Effector memory CD4-positive, alpha-beta T cell (primary cell): ENCODE results near the gene ZMYND8.
"Not testable (repeated sequence)": the region's sequence is repeated elsewhere in the genome, so short reads cannot be mapped to it uniquely, and the experiment has no call there.

Source experiments
- DNase-seq, 3 donors: peaks; one replicate each; pipeline ENCODE4 v3.0.0-alpha.2; 2020
- H3K27ac ChIP-seq: 2 replicates; pipeline ENCODE4 v1.7.0; 2013; ENCODE audit warnings: mild to moderate bottlenecking, low read length, moderate library complexity; ENCODE audit not compliant: insufficient read depth, poor library complexity, severe bottlenecking
- H3K27me3 ChIP-seq: replicated peaks from 2 replicates; pipeline ENCODE4 v1.7.0; 2013; ENCODE audit warnings: mild to moderate bottlenecking, low read length; ENCODE audit not compliant: insufficient read depth, control insufficient read depth, poor library complexity, severe bottlenecking
- H3K36me3 ChIP-seq: 2 replicates; pipeline ENCODE4 v1.7.0; 2013; ENCODE audit warnings: mild to moderate bottlenecking, low read length, moderate library complexity; ENCODE audit not compliant: control insufficient read depth, insufficient read depth
- H3K4me1 ChIP-seq: 2 replicates; pipeline ENCODE4 v1.7.0; 2013; ENCODE audit warnings: low read length, mild to moderate bottlenecking; ENCODE audit not compliant: control insufficient read depth, insufficient read depth, poor library complexity, severe bottlenecking
- H3K4me3 ChIP-seq: 2 replicates; pipeline ENCODE4 v1.7.0; 2013; ENCODE audit warnings: low read length, low read depth, mild to moderate bottlenecking; ENCODE audit not compliant: insufficient read depth, poor library complexity, severe bottlenecking
- H3K9me3 ChIP-seq: 2 replicates; pipeline ENCODE4 v1.7.0; 2013; ENCODE audit warnings: mild to moderate bottlenecking, low read length, moderate library complexity; ENCODE audit not compliant: control insufficient read depth

Gene ZMYND8

DNA sequence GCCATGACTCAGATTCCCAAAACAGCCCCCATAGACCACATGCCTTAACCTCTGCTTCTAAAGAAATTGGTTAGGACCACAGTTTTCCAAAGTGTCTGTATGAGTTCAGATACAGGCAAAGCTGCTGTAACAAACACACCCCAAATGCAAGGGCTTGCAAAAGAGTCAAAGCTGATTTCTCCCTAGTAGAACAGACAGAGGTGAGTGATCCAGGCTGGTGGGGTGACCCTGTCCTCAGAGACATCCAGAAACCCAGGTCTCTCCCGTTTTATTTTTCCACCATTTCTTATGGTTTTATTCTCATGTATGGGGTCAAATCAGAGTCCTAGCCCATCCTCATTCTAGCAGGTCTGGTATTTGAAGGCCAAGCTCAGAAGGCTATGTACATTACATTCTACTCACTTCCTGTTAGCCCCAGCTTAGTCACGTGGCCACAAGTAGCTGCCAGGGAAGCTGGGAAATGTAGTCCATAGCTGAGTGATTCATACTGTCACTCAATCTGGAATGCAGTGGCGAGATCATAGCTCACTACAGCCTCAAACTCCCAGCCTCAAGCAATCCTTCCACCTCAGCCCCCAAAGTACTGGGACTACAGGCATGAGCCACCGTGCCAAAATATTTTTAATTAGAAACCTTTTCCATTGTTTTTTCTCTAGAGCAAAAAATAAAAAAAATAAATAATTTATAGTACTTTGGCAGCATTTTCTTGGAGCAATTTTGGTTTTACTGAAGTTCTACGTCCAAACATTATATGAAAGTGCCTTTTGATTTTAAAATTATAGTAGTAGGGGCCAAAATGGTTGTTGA lies 175.2 kb downstream of the ZMYND8 start:
- Histone ChIP-seq H3K4me1 (no peaks in the 10 kb centered on the region), H3K4me3 (no peak overlapping the region), H3K9me3 (no peaks in the 10 kb centered on the region), H3K27ac (no peak overlapping the region), H3K27me3 (no peaks in the 10 kb centered on the region), H3K36me3 (no peaks in the 10 kb centered on the region)
- no peak for DNase-seq

DNA sequence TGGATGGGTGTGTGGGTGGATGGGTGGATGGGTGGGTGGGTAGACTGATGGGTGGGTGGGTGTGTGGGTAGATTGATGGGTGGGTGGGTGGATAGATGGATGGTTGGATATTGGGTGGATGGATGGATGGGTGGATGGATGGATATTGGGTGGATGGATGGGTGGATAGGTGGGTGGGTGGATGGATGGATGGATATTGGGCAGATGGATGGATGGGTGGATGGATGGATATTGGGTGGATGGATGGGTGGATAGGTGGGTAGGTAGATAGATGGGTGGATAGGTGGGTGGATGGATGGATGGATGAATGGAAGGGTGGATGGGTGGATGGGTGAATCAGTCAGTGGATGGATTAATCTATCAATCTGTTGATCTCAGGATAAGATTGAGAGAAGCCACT lies 177.2 kb downstream of the ZMYND8 start:
- Histone ChIP-seq H3K36me3 (no peaks in the 10 kb centered on the region), H3K27ac (no peak overlapping the region), H3K27me3 (no peaks in the 10 kb centered on the region), H3K4me1 (no peaks in the 10 kb centered on the region), H3K4me3 (no peak overlapping the region), H3K9me3 (no peaks in the 10 kb centered on the region)
- DNase-seq = no peak

DNA sequence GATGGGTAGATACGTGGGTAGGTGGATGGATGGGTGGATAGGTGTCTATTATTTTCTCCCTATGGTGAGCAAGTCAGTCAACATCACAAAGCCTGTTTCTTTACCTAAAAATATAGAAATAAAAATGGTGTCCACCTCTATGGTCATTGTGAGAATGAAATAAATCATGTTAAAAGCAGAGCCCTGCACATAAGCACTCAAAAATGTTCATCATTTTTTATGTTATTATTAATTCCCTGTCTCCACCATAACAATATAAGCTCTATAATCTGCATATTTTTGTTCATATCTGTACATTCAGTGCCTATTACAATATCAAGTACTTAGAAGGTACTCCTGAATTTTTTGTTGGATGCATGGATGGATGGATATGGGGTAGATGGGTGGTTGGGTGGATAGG lies 177.6 kb downstream of the ZMYND8 start:
- no peaks in the 10 kb centered on the region for H3K36me3 ChIP-seq
- DNase-seq = no peak
- H3K27ac ChIP-seq = no peak overlapping the region
- H3K9me3 ChIP-seq = no peaks in the 10 kb centered on the region
- no peak overlapping the region for H3K4me3 ChIP-seq
- no peaks in the 10 kb centered on the region for H3K27me3 ChIP-seq
- no peaks in the 10 kb centered on the region for H3K4me1 ChIP-seq

DNA sequence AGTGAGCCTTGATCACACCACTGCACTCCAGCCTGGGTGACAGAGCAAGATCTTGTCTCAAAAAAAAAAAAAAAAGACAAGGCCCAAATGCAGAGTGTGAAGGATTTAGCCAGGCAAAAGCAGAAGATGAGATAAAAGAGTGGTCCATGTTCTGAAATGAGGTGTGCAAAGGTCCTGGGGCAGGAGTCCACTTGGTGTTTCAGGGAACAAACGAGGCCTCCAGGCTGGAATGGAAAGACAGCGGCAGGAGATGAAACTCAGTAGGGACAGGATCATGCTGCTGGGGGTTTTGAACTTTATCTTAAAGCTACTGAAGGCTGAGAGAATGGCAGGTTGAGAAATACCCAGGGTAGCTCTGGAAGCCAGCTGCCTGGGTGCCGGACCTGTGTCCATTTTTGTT lies 178.2 kb downstream of the ZMYND8 start:
- Histone ChIP-seq H3K4me3 (no peak overlapping the region), H3K36me3 (no peaks in the 10 kb centered on the region), H3K4me1 (no peaks in the 10 kb centered on the region), H3K27ac (no peak overlapping the region), H3K27me3 (no peaks in the 10 kb centered on the region), H3K9me3 (no peaks in the 10 kb centered on the region)
- DNase-seq = no peak

DNA sequence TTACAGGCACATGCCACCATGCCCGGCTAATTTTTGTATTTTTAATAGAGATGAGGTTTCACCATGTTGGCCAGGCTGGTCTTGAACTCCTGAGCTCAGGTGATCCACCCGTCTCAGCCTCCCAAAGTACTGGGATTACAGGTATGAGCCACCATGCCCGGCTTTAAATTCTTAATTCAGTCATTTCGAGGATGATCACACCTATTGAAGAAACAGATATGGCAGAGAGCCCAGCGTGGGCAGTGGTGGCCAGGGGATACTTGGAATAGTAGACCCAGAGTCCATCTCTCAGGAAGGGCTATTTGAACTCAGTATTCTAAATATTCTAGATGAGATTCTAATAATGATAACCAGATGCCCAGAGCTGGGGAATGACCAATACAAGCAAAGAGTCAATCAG lies 180.3 kb downstream of the ZMYND8 start:
- not testable (repeated sequence) for H3K27me3 ChIP-seq, H3K9me3 ChIP-seq, DNase-seq, H3K4me3 ChIP-seq, H3K4me1 ChIP-seq, H3K36me3 ChIP-seq, H3K27ac ChIP-seq

DNA sequence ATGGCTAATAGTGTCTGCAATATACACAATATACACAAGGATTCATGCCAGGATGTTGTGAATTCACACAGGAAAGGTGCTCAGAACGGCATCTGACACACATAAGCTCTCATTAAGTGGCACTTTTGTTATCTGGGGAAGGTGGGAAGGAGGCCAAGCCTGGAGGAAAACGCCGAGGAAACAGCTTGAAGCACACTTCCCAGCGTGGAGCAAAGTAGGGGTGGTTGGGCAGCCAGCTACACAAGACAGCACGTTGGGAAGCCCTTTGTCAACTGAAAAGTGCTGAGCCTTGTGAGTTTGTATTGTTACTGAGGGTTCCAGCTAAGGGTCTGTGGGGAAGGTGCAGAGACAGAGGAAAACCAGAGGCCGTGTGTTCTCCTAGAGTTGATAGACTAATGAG lies 181.0 kb downstream of the ZMYND8 start:
- Histone ChIP-seq H3K27me3 (no peaks in the 10 kb centered on the region), H3K4me3 (no peak overlapping the region), H3K27ac (no peak overlapping the region), H3K36me3 (no peaks in the 10 kb centered on the region), H3K9me3 (no peaks in the 10 kb centered on the region), H3K4me1 (no peaks in the 10 kb centered on the region)
- DNase-seq = no peak

DNA sequence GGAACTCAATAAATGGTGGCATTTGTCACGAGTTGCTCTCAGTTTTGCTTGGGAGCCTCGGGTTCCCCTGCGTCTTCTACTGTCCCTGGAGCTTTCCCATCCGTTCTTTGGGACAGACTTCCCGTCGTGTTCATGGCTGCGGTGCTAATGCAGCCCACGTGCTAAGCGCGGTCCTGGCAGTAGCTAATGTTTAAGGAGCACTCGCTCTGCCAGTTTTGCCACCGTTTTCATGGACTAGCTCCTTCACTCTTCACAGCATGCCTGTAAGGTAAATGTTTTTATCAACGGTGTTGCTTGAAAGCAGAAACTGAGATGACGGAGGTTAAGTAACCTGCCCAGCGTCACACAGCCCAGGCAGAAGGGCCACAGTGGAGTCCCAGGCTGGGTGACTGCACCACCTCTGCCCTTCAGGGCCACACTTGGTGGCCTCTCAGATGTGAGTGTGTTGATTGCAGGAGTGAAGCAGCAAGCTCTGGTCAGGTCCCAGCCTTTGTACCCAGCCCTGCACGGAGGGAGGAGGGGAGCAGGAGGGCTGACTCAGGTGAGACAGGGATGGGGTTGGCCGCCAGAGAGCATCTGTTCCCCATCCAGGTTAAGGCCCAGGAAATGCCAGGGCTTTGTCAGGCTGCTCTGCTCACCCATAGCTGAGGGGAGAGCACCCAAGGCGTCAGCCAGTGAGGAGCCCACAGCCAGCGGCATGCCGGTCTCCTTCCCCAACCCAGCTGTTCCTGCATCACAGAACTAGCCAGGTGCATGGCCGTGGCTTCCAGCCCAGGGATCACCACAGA lies 181.8 kb downstream of the ZMYND8 start:
- DNase-seq = no peak
- no peaks in the 10 kb centered on the region for H3K36me3 ChIP-seq
- no peaks in the 10 kb centered on the region for H3K4me1 ChIP-seq
- H3K27me3 ChIP-seq = no peaks in the 10 kb centered on the region
- no peak overlapping the region for H3K27ac ChIP-seq
- no peaks in the 10 kb centered on the region for H3K9me3 ChIP-seq
- H3K4me3 ChIP-seq = no peak overlapping the region

DNA sequence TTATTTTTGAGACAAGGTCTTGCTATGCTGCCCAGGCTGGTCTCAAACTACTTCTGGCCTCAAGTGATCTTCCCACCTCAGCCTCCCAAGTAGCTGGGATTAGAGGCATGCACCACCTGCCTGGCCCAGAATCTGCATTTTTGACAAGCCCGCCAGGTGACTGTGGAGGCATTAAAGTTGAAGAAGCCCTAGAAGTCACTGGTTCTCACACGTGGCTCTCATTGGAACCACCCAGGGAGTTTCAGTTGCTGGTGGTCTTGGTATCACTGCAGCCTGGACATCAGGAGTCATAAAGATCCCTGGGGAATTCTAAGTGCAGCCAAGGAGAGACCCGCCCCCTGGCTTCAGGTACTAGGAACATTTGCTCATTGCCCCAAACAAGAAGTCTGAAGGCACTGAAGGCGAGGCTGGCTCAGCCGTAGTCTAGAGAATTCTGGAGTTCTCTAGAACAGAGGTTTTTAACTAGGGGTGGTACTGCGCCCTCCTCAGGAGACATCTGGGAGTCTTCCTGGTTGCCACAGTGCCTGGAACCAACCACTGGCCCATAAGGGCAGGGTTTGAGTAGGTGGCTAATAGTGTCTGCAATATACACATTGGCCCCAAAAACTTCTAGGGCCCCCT lies 182.8 kb downstream of the ZMYND8 start:
- Histone ChIP-seq H3K4me3 (no peak overlapping the region), H3K27me3 (no peaks in the 10 kb centered on the region), H3K36me3 (no peaks in the 10 kb centered on the region), H3K4me1 (no peaks in the 10 kb centered on the region), H3K27ac (no peak overlapping the region), H3K9me3 (no peaks in the 10 kb centered on the region)
- DNase-seq = no peak

DNA sequence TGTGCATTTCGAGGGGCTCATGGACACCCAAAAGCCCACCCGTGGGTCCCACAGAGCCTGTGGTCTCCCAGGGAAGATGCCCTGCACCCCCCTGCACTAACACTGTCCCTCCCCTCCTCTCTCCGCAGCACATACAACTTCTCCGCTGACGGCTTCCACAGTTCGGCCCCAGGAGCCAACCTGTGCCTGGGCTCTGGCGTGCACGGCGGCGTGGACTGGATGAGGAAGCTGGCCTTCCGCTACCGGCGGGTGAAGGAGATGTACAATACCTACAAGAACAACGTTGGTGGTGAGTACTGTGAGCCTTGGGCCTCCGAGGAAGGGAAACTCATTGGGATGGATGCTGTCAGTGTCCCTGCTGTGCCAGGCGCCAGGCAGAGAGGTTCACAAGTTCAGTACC lies 183.9 kb downstream of the ZMYND8 start:
- H3K27me3 ChIP-seq = no peaks in the 10 kb centered on the region
- no peak overlapping the region for H3K4me3 ChIP-seq
- H3K36me3 ChIP-seq = no peaks in the 10 kb centered on the region
- no peaks in the 10 kb centered on the region for H3K4me1 ChIP-seq
- no peak for DNase-seq
- H3K27ac ChIP-seq = no peak overlapping the region
- no peaks in the 10 kb centered on the region for H3K9me3 ChIP-seq

DNA sequence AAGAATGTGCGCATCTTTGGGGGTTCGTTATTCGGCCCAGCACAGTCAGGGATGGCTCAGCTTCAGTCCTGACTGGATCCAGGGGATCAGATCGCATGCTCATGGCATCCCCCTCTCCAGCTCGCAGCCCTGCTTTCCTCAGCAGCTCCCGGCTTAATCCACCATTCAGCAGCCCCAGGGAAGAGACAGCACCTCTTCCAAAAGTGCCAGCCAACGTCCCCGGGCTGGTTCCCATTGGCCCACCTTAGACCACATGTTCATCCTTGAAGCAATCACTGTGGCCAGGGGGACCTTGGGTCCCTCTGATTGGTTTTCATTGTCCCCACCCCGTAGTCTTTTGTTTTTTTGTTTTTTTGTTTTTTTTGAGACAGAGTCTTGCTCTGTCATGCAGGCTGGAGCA lies 188.7 kb downstream of the ZMYND8 start:
- no peak for DNase-seq
- no peaks in the 10 kb centered on the region for H3K36me3 ChIP-seq
- no peaks in the 10 kb centered on the region for H3K27me3 ChIP-seq
- no peaks in the 10 kb centered on the region for H3K9me3 ChIP-seq
- no peak overlapping the region for H3K27ac ChIP-seq
- H3K4me1 ChIP-seq = no peaks in the 10 kb centered on the region
- H3K4me3 ChIP-seq = no peak overlapping the region
